Measurements from ENCODE around the gene TMC6. TPM values are rescaled to one million over a fixed set of nuclear protein-coding genes. Genes with fewer than 3 reads are reported as not detected.

TMC6 gene
- total and polyA plus RNA-seq, 2 of the 13 experiments (the other 11 are each of a cell fraction or from before 2014, with no cell fraction given) = 48.4 to 99.1 TPM

GRCh38 chr17:78130437-78131101, 2.0 kb upstream of the TMC6 start, which contains the start of gene TMC8 (continued):
- TF ChIP-seq ZNF513 (CRISPR knock-in tag; conservative IDR thresholded peaks at IDR 0.05) = no peak
- peak; percentile 86; the same call in 1 of the 2 replicates for TF ChIP-seq MLX (CRISPR knock-in tag; IDR thresholded peaks at IDR 0.05)
- TF ChIP-seq MIXL1 (CRISPR knock-in tag; IDR thresholded peaks at IDR 0.05) = peak; percentile 54; the same call in 1 of the 2 replicates
- no peak for TF ChIP-seq IKZF4 (CRISPR knock-in tag; IDR thresholded peaks at IDR 0.05; ENCODE audit: borderline replicate concordance, low read depth, not compliant biosample characterization)
- TF ChIP-seq ZNF674 (CRISPR knock-in tag; IDR thresholded peaks at IDR 0.05; ENCODE audit: low read depth) = no peak
- TF ChIP-seq ZNF776 (CRISPR knock-in tag; IDR thresholded peaks at IDR 0.05) = no peak
- no peak for TF ChIP-seq KAT2B (IDR thresholded peaks at IDR 0.05; ENCODE audit: borderline replicate concordance, low read depth, low read length)
- no peak; the same call in 1 of the 2 replicates for TF ChIP-seq ZNF501 (CRISPR knock-in tag; IDR thresholded peaks at IDR 0.05)
- peak; percentile 55; the same call in 1 of the 2 replicates for TF ChIP-seq SP4 (CRISPR knock-in tag; IDR thresholded peaks at IDR 0.05)
- TF ChIP-seq TRIM22 (IDR thresholded peaks at IDR 0.05) = no peak
- no peak for TF ChIP-seq RFX3 (CRISPR knock-in tag; IDR thresholded peaks at IDR 0.05)
- TF ChIP-seq MED1 (CRISPR knock-in tag; IDR thresholded peaks at IDR 0.05) = peak; percentile 83
- TF ChIP-seq TFE3 (CRISPR knock-in tag; IDR thresholded peaks at IDR 0.05) = peak; percentile 90
- peak; percentile 98 for TF ChIP-seq ETV5 (CRISPR knock-in tag; IDR thresholded peaks at IDR 0.05; ENCODE audit: borderline replicate concordance)
- TF ChIP-seq ZNF335 (CRISPR knock-in tag; IDR thresholded peaks at IDR 0.05) = peak; percentile 75; the same call in 1 of the 2 replicates
- no peak for TF ChIP-seq KAT7 (CRISPR knock-in tag; IDR thresholded peaks at IDR 0.05; ENCODE audit: borderline replicate concordance)
- TF ChIP-seq ZNF207 (IDR thresholded peaks at IDR 0.05; ENCODE audit: borderline replicate concordance) = no peak
- peak; percentile 63; the same call in 1 of the 2 replicates for TF ChIP-seq ARID4A (CRISPR knock-in tag; IDR thresholded peaks at IDR 0.05; ENCODE audit: borderline replicate concordance)
- TF ChIP-seq ZNF337 (CRISPR knock-in tag; IDR thresholded peaks at IDR 0.05; ENCODE audit: borderline replicate concordance, low read depth) = no peak
- peak; percentile 86 for TF ChIP-seq DRAP1 (CRISPR knock-in tag; IDR thresholded peaks at IDR 0.05)

Measured in HepG2 (cell line).